Cardiac fibroblast (primary cell): ENCODE data around the gene ENDOV.

Source experiments
- DNase-seq, 2 donors: peaks; one replicate each; pipeline versions ENCODE4 v3.0.0 to v3.0.0-alpha.2; 2010; ENCODE audit warnings: low read depth in 2 of 2
- H3K4me3 ChIP-seq, 2 donors: replicated peaks in 1 of 2; 1 replicate in 1 of 2; 2 replicates in 1 of 2; pipeline ENCODE4 v1.5.1; 2011; ENCODE audit warnings: low read depth in 2 of 2, low read length in 2 of 2, mild to moderate bottlenecking in 2 of 2, moderate library complexity in 1 of 2
- CTCF ChIP-seq: IDR thresholded peaks from one replicate; pipeline ENCODE4 v1.5.1; 2011; ENCODE audit warnings: low read depth, mild to moderate bottlenecking, low read length, inconsistent platforms

ENDOV gene

GRCh38 chr17:80386341-80386740 is 28.6 kb upstream of the ENDOV start:
- H3K4me3 ChIP-seq = no peak overlapping the region
- DNase-seq = no peak
- no peak for TF ChIP-seq CTCF

- no peak overlapping the region for H3K4me3 ChIP-seq
- no peak for DNase-seq
Observed at GRCh38 chr17:80387071-80387470, 27.9 kb upstream of the ENDOV start.

GRCh38 chr17:80388175-80388574 is 26.8 kb upstream of the ENDOV start:
- TF ChIP-seq CTCF = no peak

More at GRCh38 chr17:80387071-80387470, 27.9 kb upstream of the ENDOV start:
- no peak for TF ChIP-seq CTCF

GRCh38 chr17:80388601-80389000 is 26.4 kb upstream of the ENDOV start:
- TF ChIP-seq CTCF = no peak
- no peak for DNase-seq
- H3K4me3 ChIP-seq = no peak overlapping the region

More at GRCh38 chr17:80388175-80388574, 26.8 kb upstream of the ENDOV start:
- H3K4me3 ChIP-seq = no peak overlapping the region
- no peak for DNase-seq

GRCh38 chr17:80389011-80389995 is 25.7 kb upstream of the ENDOV start:
- no peak for DNase-seq

GRCh38 chr17:80393241-80393890 is 21.6 kb upstream of the ENDOV start:
- TF ChIP-seq CTCF = no peak
- H3K4me3 ChIP-seq = no peak overlapping the region
- DNase-seq = no peak

More at GRCh38 chr17:80389011-80389995, 25.7 kb upstream of the ENDOV start:
- H3K4me3 ChIP-seq = no peak overlapping the region
- TF ChIP-seq CTCF = no peak
